Ramos (cell line): Measurements from ENCODE around the gene TRAPPC1.

Experiments
- in situ Hi-C: fragments of 300-500 bp; cut with MboI; formaldehyde crosslinking; loops from one replicate; pipeline ENCODE4 v1.14.3; 2022; ENCODE audit warnings: low sequenced_read_pairs; ENCODE audit not compliant: unreplicated experiment

TRAPPC1 gene

GRCh38 chr17:7882068-7882467, 49.7 kb downstream of the TRAPPC1 start:
- in situ Hi-C loops: no loop called here

GRCh38 chr17:7881276-7882054, 50.3 kb downstream of the TRAPPC1 start:
- in situ Hi-C loops: no loop called here
